KG1 (cell line): ENCODE measurements around the gene PLAGL1.

Experiments used
- DNase-seq: peaks from one replicate; lab custom pipeline; 2025; lab: John Stamatoyannopoulos, UW

PLAGL1 gene

DNA sequence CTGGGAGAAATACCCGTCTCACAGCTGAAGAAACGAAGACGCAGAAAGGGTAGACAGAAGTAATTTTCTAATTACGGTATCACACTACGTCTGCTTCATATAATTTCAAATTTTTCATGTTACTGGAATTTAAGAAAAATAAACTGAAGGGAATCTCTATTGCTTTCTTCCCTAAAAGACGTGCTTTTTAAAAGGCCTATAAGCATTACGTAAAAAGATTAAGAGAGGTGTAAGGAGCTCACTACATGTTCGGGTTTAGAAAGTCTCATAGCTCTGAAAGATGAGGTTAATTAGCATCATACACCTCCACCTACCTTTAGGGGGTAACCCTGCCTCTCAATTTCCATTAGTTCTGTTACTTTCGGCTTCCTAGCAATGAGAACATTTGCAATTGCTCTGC is 787 bp upstream of the PLAGL1 start:
- DNase-seq = no peak

DNA sequence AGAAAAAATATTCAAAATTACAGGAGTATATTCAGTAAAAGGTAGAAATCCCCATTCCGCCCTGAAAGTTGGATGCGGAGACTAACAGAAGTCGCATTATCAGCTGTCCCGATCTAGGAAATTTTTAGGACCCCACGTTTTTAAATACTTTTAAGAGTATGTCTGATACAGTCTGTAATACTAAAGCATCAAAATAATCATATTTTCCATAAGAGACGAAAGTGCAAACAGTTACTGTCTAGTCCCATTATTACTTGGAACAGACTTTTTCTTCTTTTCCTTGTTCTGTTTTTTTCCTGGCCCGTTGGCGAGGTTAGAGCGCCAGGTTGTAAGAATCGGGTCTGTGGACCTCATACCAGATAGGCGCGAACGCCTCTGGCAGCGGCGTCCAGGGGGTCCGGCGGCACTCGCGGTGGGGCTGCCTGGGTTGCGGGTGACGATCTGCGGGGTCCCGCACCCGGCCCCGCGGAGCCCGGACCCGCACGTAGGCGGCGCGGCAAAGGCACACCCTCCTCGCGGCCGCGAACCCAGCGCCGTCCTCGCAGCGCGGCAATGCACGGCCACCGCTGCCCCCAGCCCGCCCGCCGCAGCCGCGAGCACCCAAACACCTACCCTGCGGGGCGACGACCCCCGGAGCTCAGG is 460 bp downstream of the PLAGL1 start:
- DNase-seq = no peak

DNA sequence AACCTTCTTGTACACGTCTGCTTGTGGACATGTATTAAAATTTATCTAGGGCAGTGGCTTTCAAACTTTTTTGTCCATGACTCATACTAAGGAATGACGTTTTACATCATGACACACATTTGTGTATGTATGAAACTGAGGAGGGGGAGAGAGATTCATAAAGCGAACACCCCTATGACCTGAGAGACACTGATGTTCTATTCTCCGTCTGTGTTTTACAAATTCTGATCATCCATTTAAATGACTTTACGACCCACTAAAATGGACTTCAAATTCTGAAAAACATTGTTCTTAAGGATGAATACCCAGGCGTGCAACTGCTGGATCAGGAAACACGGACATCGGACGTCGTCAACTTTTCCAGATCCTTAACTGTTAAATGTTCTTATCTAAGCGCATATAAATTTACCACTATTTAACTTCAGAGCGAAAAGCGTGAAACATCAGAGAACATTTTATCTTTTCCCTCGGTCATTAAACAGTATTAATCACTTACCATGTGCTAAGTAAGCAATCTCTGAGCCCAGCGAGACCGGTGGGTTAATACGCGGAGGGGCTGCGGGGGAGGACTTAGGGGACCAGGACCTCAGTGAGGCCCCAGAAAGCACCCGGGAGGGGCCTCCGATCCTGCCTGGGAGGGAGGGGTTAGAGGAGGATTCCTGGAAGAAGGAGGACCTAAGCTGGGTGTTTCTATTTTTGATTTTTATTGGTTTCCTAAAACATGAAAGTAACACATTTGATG is 1.2 kb downstream of the PLAGL1 start:
- no peak for DNase-seq

DNA sequence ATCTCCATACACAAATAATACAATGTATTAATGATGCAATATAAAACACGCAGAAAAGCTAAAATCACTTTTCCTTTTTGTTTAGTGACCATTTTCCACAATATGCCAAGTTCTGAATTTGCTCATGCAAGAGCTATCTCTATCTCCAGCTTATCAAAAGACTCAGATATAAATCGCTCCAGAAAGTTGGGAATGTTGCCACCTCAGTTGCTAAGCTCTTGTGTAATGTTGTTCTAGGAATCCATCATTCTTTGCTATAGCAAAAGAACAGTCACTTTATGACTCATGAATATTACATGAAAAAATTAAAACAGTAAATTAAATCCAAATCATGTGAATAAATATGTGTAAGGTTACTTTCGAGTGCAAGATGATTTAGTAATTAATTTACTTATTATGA is 8.7 kb downstream of the PLAGL1 start:
- no peak for DNase-seq

DNA sequence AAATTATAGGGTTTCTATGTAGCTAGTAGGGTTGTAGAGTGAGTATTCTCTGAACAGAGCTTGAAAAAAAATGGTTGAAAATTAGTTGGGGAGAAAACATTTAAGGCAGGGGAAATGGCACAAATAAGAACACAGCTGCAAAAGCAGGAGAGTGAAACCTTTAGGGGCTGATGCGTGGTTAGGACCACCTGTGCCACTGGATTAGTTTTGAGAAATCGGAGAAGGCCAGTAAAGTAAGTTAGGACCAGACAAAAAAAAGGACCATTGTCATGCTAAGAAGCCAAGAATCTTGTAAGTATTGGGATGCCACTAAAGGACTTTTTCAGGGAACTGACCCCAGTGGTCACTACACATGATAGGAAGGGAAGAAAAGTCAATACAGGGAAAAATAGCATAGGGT is 9.4 kb downstream of the PLAGL1 start:
- DNase-seq = no peak

DNA sequence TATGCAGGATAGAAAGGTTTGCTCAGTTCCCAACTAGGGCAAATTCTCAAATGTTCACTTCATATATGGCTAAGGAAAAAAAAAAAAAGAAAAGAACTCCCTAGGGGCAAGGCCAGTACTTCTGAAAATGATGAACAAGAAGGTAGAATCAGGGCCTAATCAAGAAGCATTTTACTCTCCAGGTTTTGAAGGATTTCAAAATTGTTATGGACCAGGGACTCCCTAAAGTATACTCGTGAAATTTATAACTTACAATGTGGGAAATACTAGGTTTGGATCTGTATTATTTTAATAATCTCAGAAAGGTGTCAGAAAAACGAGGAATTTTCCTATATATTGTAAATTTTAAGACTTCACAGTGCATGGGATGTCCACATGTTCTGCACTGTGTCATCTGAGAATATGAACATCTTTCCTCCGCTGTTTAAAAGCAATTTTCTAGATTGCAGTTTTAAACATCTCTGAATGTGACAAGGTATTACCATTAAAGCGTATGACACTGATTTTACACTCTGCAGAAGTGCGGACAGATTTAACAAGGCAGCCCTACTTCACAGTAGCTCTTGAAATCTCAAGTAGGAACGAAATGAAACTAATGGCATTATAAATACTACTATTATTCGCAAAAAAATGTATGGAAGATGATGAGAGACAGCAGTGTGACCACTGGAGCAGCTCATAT is 14.0 kb downstream of the PLAGL1 start:
- no peak for DNase-seq

DNA sequence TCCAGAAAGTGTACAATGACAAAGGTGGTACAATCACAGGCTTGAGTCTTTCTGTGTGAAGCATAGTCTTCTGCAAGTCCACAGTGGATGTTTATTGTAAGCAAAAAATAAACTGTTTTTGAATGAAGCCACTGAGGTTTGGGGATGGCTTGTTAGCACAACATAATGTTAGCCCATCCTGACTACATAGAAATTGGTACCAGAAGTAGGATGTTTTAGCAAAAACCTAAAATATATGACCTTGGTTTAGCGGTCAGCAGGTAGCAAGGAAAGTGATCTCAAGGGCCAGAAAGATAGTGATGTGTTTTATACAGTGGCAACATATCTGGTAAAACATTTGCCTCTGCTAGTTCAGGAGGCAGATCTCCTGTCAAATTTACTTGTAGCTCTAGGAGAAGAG is 15.8 kb downstream of the PLAGL1 start:
- no peak for DNase-seq

DNA sequence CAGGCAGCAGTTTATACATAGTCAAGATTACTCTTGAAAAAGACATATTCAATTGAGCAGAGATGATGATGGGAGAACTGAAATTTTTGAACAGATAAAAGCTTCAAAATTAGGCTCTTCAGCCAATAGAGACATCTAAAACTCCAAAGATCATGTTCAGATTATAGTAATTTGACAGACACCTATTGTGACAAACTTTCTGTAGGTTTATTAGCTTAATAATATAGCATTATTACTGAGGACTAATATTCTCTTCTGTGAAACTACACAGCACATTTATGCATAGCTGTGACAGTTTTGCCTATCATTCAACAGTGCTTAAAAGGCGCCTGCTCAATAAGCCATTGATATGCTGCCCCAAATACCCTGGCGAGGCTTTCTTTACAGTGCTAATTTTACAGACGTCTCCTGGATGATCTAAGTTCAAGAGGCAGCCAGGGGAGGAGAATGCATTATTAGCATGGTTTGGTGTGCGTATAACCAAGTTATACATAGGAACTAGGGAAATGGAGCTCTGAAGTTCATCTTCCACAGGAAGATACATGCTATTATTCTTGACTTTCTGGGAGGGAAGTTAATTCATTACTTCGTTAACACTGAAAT is 21.5 kb downstream of the PLAGL1 start:
- no peak for DNase-seq

DNA sequence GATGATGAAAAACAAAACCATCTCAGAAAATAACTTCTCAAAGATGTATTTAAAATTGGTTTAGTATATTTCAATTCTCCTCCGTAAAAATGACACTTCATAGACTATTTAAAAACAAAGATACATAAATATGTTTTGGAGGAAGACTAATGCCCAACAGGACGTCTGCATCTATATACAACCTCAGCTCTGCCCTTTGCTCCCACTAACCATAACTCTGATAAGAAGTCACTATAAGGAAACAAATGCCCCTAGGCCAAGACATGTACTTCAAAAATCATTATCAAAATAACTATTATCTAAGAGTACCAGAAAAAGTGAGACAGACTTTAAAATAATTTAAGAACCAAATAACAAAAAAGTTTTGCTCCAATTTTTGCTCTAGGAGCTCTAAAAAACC is 23.4 kb downstream of the PLAGL1 start:
- no peak for DNase-seq

DNA sequence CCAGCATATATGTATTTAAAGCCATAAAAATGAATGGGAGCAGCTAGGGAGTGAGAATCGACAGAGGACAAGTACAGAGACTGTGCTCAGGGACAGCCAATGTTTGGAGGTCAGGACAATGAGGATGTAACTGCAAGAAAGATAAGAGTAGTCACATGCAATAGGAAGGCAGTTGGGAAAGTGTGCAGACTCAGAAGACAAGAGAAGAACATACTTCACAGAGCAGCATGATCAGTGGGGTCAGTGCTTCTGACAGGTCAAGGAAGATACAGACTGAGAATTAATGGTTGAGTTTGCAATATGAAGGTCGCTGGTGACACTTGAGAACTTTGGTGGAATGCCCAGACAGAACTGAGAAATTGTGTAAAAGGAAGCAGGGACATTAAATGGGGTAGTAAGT is 25.1 kb downstream of the PLAGL1 start:
- no peak for DNase-seq

DNA sequence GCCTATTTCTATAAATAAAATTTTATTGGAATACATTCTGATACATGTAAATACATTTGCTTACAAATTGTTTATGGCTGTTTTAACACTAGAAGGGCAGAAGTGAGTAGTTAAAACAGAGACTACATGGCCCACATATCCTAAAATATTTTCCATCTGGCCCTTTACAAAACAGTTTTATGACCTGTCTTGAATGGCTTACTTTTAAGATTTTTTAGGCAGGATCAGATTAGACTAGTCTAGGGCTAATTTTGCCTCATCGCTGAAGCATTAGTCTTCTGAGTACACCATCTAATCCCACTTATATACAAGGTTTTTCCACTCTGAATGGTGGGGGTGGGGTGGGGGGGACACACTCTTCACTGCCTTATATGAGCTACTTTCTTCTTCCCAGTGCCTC is 27.1 kb downstream of the PLAGL1 start:
- no peak for DNase-seq

DNA sequence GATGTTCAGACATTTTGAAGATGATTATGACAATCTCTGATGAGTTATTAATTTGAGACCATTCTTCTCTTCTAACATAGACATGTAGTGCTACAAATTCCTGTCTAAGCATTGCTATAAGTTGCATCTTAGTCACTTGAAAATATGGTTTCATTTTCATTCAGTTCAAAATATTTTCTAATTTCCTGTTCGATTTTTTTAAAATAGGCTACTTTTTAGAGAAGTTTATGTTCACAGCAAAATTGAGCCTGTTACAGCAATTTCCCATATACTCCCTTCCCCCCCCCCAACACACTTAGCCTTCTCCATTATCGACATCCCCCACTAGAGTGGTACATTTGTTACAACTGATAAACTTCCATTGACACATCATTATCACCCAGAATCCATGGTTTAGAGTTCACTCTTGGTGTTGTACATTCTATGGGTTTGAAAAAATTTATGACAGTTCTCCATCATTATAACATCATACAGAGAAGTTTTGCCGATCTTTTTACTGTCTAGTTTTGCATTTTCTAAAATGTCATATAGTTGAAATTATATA is 31.2 kb downstream of the PLAGL1 start:
- no peak for DNase-seq

DNA sequence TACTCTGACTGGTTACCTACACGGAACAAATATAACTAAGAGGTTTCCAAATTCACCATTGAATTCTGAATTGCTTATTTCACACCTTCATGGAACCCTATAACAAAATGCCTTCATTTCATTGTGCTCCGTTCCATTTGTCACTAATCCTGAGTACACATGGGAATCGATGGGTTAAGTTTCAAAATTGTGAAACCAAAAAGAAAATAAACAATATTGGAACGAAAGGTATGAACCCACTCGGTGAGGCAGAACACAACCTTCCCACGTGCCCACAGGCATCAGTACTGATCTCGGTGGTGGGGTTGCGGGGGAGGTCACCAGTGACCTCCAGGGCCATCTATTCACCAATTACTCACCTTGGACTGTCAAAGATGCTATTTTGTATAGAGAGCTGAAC is 34.0 kb downstream of the PLAGL1 start:
- no peak for DNase-seq

DNA sequence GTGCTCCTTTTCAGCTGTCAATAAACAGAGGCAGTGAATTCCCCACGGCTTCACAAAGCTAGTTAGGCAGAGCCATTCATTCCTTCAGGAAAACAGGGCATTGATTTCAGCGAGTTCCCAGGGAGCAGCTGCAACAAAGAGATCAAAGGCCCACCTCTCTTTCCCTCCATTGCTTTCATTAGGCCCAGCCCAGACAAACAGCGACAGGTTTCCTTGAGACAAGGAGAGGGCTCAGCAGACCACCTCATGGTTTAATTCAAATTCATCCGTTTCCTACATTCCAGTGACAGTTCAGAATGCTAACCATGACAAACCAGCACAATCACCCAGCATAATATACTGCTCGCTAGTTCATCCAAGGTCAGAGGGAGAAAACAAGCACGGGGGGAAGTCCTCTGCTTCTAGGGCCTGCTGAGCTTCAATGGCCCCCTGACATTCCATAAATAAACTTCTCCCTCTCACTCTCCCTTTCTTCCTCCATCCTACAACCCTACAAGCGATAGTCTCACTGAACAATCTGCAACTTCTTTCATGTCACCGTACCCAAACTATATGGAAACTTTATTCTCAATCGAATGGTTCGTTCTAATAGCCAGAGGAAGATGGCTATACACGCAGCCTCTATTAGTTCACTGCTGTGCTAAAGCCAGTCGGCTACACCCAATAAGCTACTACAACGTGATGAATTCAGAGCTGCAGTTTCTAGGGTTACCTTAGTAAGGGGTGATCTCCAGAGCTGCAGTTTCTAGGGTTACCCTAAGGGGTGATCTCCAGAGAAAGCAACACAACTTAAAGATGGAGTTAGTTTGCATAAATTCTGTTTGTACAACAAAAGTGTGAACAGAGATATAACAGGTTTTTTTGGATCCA is 34.7 kb downstream of the PLAGL1 start:
- no peak for DNase-seq

DNA sequence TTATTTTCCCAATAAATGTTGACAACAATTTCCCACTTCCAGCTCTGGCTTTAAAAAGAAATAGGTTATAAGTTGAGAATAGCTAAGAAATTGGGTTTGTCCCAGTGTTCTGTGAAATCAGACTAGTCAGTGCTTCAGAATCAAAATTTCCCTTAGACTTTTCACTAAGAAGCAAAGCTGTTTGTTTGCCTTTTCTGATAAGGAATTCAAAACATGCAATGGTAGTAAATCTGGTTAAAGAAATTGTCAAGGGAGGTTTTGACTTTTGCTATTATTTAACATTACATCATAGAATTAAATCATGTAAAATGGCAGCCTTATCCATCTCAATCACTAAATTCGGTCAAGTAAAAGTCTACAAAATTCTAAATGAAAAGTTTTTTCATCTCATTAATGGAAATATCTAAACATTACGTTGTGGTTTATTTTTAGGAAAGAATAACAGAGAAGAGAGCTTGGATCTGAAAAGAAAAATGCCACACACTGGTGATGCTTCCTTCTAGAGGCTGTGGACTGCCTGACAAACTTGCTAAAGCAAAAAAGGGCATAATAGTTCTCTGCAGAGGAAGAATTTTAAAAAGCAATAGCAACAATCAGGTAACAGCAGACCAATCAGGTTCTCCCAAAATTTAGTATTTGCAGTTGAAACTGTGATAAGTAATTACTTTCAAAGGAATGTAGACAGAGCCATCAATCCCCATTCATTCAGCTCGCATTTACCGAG is 36.4 kb downstream of the PLAGL1 start:
- no peak for DNase-seq

DNA sequence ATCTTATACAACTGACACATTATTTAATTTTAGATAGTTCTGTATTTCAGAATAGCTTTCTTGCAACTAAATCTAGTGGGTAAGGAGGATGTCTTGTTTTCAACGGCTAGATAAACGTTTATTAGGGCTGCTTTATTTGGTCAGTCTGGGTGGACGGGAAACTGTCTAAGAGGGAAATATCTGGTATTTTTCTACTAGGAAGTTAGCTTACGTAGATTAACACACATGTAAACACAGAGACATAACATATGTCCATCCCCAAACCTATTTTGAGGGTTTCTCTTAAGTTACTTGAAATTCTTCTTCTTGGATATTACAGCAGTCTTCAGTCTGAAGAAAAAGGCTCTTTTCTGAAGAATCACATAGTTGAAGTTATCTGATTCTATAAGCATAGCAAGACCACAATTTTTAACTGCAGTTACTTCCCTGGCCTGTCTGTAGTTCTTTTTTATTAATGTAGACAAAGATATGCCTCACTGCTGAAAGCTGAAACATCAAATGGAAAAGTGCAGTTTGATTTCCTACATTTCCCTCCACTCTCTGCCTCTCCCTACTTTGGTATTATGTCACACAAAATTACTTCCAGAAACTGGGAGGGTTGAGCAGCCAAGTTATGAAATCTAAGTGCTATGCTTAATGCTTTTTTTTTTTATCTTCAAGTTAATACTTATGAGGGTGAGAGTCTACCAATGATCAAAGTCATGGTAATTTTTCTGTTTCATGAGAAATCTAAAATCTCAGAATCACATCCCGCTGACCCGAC is 37.4 kb downstream of the PLAGL1 start:
- peak; percentile 15 for DNase-seq

DNA sequence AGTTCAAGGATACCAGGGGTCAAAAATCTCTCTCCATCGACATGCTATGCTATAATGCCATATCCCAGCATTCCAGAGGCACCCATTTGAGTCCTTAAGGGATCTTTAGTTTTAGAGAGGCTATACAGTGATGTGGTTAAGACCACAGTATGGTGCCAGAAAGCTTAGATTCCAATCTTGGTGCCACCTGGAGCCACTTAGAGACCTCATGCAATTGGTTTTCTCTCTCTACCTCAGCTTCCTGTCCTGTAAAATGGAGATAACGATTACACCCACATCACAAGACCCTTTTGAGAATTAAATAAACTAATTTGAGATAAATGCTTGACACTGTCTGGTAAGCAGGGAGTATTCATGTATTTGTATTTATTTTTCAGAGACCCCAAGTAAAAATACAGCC is 39.0 kb downstream of the PLAGL1 start:
- DNase-seq = peak; percentile 28

DNA sequence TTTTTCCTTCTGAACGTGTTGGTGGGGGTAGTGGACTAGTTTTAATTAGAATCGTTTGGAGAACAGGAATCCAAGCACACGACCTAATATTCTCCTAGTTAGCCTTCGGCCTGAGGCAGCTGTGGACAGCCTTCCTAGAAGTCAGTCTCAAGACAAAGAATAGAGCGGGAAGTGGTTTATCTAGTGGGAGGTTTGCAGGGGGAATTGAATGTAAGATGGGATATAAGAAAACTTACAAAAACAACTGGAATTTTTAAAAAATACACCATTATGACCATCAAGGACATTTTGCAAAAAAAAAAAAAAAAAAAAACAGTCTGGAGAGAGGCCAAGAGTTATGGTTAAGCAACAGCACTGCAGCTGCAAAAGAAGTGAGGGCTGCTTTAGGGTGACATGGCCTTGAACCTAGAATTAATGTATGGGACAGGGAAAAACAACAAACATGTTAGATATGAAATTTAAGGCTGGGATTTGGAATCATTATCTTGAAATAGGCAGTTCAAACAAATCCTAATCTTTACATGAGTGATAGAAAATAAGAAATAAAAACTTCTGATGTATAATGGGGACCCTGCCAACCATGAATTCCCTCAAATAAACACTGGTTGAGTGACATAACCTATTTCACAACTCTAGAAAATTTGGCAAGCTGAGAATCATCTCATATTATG is 40.2 kb downstream of the PLAGL1 start:
- DNase-seq = peak; percentile 8

DNA sequence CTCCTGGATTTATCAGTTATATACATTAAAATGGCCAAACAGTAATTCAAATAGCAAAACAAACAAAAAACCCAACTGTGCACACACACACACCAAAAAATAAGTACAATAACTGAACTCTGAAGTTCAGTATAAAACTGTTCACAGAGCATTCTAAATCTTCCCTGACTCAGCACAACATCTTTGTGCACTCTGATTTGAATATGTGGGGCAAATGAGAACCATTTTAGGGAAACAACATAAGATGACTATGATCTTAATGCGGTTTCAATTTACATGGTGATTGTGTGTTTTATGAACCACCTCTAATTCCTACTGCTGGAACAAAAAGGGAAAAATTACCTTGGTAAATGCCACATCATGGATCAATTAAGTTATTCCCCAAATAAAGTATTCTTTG is 41.7 kb downstream of the PLAGL1 start:
- no peak for DNase-seq
